CD4-positive, alpha-beta T cell treated with Interleukin-21 for 1 hour (primary cell): Measurements from ENCODE around the gene IPP.
"Not testable (repeated sequence)": the region's sequence is repeated elsewhere in the genome, so short reads cannot be mapped to it uniquely, and the experiment has no call there.

Source experiments
- DNase-seq: peaks from one replicate; pipeline ENCODE4 v3.0.0-alpha.2; 2020

The IPP gene

DNA sequence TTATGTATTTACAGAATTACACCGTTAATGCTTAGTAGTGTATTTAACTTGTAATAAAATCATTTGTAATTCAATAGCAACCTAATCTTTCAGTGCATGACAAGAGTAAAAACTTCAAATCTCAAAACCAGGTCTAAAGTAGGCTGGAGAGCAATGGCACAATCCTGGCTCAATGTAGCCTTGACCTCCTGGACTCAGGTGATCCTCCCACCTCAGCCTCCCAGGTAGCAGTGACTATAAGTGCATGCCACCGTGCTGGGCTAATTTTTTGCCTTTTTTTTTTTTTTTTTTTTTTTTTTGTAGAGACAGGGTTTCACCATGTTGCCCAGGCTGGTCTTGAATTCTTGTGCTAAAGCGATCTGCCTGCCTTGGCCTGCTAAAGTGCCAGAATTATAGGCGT, 11.3 kb downstream of the IPP start:
- DNase-seq: no peak

DNA sequence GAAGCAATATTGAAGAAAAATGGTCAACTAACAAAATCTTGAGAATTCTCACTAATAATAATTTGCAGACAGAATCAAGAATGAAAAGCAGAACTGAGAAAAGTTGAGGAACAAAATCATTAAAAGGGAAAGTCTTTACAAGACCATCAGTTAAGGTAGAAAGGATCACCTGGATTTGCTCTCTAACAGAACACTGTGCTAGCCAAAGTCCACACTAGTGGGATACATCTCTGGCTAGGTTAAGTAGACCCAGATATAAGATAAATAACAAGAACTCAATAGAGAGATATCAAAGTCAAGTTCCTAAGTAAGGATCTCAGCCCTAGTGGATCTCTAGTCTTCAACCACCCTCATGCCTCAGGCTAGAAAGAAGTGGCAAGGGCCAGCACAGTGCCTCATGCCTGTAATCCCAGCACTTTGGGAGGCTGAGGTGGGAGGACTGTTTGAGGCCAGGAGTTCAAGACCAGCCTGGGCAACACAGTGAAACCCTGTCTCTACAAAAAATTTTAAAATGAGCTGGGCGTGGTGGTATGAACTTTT, 19.6 kb downstream of the IPP start:
- DNase-seq: no peak

DNA sequence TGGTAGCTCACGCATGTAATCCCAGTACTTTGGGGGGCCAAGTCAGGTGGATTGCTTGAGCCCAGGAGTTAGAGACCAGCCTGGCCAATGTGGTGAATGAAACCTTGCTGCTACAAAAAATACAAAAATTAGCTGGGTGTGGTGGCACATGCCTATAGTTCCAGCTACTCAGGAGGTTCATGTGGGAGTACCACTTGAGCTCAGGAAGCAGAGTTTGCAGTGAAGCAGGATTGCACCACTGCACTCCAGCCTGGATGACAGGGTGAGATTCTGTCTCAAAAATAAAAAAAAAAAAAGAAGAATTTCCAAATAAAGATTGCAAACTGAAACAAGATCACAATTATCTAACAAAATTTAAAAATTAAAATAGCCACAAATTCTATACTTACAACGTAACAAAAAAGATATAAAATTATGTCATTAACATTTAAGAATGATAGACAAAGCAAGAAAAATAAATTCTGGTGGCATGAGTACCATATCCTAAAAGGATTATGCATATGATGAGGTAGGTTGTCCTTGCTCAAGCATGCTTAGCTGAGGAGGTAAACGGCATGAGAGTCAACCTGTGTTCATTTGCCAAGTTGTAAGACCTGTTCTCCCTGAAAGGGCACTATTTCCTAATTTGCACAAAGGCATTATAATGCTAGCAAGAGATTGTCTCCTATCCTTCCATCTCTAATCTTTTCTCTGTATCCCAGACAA, 20.2 kb downstream of the IPP start:
- DNase-seq: no peak

DNA sequence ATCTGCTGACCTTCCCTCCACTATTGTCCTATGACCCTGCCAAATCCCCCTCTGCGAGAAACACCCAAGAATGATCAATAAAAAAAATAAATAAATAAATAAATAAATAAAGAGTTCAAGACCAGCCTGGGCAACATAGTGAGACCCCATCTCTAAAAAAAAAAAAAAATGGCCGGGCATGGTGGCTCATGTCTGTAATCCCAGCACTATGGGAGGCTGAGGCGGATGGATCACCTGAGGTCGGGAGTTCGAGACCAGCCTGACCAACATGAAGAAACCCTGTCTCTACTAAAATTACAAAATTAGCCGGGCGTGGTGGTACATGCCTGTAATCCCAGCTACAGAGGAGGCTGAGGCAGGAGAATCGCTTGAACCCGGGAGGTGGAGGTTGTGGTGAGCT, 24.4 kb downstream of the IPP start:
- not testable (repeated sequence) for DNase-seq

DNA sequence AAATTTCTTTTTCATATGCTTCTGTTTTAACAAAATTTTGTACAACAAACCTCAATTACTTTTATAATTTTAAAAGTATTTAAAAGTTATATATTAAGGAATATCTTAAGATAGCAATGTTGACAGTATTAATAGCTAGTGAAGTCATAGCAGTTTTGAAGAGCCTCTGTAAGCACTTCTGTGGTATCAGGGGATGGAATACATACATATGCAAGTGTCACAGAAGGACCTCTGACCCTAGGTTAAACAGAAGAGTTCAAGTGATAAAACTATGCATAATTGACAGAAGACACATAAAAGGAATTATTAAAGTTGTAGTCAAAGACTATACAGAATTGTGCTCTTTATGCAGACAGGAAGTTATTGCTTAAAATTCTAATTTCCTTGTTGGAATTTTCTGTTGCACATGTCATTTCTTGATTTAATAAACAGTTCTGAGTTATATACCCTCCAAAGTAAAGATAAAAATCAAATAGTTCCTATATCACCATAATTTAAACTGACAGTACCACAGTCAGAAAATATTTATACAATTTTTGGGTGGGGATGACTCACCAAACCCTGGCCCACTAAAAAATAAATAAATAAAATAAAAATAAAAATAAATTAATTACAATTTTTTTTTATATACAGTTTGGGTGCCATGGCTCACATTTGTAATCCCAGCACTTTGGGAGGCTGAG, 27.1 kb downstream of the IPP start:
- no peak for DNase-seq

DNA sequence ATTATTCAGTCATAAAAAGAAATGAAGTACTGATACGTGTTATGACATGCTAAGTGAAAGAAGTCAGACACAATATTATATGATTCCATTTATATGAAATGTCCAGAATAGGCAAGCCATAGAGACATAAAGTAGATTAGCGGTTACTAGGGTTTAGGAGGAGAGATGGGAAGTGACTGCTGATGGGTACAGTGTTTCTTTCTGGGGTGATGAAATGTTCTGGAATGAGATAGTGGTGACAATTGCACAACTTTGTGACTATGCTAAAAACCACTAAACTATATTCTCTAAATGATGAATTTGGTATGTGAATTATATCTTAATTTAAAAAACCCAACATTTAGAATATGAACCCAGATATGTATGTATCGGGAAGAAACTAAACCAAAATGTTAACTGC, 27.6 kb downstream of the IPP start:
- DNase-seq: no peak

DNA sequence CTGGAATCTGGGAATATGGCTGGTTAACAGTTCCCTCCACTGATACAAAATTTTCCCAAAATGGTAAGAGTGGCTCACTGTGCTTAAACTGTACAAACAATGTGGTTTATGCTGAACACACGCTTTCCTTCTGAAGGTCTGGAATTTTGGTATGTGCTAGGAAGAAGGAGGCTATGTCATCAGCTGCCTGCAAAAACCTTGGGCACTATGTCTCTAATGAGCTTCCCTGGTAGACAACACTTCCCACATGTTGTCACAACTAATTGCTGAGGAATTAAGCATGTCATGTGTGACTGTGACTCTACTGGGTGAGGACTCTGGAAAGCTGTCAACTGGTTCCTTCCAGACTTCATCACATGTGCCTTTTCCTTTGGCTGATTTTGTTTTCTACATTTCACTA, 29.2 kb downstream of the IPP start:
- no peak for DNase-seq

DNA sequence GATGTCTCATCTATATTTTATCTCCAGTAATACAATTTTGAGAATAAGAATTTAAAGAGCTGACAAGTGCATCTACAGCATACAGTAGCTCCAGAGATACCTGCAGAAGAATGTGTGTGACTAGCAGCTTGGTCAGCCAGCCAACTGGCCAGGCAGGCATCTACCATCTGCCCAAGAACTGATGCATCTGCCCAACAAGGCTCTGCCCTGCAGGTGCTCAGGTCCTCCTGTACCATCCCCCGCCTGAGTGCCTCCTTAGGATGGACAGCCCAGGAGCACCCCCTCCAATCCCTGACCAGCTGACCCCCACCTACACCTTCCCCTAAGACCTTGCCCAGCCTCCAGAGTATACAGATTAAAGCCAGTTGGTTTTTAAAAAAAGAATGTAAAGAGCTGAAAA, 32.2 kb downstream of the IPP start:
- no peak for DNase-seq

DNA sequence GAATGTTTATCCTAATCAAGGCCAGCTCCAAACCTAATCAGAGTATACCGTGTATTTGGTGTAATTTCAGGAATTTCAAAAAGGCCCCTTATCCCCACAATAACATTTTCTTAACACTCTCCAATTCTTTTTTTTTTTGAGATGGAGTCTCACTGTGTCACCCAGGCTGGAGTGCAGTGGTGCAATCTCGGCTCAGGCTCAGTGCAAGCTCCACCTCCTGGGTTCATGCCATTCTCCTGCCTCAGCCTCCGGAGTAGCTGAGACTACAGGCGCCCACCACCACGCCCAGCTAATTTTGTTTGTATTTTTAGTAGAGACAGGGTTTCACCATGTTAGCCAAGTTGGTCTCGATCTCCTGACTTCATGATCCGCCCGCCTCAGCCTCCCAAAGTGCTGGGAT, 33.1 kb downstream of the IPP start:
- not testable (repeated sequence) for DNase-seq

DNA sequence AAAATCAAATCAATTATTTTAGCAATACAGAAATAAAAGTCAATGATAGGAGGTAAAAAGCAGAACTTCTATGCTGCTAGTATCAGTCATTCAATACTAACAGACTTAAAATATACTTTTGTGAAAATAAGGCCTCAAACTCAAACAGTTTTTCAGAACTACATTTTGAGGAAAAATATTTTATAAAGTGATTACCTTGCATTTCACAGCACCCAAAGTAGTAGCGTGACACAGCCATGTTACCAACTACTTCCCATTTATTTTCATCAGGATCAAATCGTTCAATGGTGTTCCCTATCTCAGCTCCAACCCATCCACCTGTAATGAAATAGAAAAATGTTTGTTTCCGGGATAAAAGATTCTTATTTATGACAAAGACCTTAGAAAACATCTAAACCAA, 33.8 kb downstream of the IPP start:
- DNase-seq: no peak

DNA sequence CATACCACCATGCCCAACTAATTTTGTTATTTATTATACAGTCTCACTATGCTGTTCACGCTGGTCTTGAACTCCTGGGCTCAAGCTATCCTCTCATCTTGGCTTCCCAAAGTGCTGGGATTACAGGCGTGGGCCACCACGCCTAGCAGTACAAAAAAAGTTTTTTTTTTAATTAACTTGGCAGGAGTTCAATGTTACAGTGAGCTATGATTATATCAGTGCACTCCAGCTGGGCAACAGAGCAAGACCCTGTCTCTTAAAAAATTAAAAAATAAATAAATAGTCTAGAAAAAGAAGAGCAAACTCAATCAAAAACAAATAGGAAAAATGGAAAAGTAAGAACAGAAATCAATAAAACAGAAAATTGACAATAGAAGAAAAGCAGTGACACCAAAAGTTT, 36.7 kb downstream of the IPP start:
- DNase-seq: no peak

DNA sequence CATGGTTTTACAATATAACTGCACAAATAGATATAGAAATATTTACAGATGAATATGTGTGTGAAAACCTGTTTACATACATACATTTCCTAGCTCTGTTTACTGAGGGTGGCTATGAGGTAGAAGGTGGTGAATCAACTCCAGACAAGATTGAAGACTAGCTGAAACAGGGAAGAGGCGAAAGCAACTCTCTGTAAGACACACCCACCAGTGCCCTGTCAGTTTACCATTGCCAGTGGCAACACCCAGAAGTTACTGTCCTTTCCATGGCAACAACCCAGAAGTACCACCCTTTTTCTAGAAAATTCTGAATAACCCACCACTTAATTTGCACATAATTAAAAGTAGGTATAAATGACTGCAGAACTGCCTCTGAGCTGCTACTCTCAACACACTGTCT, 45.8 kb downstream of the IPP start:
- no peak for DNase-seq

DNA sequence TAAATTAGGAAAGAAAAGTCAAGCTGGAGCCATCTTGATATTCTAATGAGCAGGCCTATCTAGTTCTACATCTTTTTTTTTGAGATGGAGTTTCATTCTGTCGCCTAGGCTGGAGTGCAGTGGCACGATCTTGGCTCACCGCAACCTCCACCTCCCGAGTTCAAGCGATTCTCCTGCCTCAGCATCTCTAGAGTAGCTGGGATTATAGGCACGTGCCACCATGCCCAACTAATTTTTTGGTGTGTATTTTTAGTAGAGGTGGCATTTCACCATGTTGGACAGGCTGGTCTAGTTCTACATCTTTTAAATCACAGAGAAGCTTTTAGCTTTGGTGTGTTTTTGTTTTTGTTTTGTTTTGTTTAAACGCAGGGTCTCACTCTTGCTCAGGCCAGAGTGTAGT, 55.6 kb downstream of the IPP start:
- DNase-seq: no peak

DNA sequence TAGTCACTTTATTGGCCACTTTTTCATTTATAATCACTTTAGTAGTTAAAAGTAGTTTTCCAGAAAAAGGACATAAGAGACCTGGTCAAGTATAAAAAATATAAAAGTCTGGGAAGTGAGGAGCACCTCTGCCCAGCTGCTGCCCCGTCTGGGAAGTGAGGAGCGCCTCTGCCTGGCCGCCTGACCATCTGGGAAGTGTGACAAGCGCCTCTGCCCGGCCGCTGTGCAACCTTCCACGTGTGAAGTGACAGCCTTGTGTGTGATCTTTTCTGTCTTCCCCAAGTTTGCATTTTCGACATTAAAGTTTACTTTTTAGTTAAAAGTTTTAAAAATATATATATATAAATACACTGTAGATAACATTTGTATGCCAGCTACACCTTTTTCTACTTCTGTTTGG, 56.6 kb downstream of the IPP start:
- DNase-seq: not testable (repeated sequence)

DNA sequence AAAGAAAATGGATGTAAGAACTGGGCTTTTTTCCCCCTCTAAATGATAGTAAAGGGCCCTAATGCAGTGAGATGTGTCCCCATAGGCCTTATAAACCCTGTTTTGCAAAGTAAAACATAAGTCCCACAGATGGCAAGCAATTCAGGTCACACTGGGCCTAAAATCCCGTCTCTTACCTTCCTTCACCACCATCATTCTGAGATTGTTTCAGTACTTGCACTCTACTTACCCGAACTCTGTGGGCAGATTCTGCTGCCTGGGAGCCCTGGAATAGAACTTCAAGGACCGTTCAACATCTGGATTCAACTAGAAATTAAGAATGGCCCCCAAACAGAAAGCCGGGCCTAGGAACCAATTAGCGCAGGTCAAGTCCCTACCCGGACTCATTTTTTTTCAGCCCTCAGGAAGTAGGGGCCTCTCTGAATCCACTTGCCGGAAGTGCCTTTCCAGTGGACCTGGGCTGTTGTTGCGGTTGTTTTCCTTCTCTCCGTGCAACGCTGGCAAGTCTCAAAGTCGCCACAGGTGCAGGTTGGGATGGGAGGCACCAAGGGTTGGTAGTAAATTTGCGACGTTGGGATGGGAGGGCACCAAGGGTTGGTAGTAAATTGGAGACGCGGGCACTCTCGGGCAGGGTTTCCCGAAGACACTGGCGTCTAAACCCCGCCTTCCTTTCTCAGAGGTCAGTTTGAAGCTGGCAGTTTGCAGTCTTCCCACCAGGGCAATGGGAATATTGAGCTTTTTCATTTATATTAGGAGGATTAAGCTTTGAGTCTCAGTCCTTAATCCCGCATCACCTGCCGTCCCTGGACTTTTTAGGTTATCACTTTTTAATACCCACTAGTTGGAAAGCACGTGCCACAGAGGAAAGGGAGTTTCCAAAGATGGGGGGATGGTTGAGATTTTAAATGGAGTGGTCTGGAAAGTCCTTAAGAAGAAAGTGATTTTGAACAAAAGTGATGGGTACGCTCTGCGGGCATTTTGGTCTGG, 62.4 kb downstream of the IPP start, which contains the start of gene TMEM69:
TMEM69 (plus strand) TSS at position 428 of the 987 bp plus-strand sequence. CDS start 2,888 bp downstream, outside the sequence.
- DNase-seq: peak; percentile 90

DNA sequence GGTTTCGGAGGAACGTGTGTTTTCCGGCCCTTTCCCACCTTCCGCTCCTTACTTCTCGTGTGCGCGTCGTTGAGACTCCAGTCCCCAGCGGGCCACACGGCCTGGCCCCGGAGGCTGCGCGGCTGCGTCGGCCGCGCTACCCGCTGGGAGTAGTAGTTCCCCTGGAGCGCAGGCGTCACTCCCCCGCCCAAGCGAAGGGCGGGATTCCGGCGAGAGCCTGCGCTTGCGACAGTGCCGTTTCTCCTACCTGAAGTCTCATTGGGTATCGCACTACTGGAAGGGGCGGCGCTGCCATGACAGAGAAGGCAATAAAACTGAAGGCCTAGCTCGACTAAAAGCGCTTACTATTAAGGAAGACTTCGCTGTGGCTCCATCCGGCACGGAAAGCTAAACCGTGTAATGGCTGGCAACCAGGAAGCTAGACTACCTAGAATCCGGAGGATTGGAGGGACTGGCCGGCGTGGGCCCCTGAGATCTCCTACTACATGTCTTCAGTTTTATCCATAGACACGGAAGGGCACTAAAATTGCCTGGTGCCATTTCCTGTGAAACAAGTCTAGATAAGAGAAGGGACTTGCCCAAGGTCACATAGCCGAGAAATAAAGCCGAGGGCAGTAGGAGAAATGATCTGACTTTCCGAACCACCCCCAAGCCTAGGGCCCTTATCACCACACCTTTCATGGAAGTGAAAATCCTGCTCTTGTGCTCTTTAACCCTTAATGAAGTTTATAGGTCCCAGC, 63.3 kb downstream of the IPP start:
- DNase-seq: peak; percentile 99

DNA sequence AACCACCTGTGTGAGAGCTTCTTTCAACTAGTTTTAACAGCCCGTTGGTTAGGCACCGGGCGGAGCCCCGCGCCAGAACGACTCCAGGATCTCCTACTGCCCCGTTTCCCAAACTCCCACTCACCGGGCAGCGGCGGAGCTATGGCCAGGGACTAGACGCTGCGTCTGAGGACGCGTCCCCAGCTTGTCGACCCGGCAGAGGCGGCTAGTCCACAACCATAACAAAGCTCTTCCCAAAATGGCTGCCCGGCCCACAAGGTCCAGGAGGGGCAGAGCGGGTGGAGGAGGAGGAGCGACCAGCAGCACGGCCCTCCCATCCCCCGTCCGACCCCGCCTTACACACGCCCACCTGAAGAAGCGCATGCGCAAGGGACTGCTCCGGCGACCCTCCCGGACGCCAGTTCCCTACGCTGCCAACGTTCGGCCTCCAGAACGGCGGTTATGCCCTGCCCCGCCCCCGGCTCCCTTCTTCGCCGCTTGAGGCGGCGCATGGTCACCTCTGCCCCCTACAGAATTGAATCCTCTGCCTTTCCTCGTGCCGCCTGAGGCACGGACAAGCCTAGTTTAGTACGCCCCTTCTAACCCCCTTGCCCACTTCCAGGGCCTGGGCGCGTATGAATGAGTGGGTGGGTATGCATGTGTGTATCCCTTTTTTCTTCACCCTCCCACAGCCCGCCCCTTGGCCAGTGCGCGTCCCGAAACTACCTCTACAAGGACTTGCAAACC, 64.0 kb downstream of the IPP start, which contains the start of gene GPBP1L1:
GPBP1L1 (minus strand) TSS at position 246 of the 726 bp plus-strand sequence. CDS start 27,446 bp downstream, outside the sequence.
- peak; percentile 97 for DNase-seq

DNA sequence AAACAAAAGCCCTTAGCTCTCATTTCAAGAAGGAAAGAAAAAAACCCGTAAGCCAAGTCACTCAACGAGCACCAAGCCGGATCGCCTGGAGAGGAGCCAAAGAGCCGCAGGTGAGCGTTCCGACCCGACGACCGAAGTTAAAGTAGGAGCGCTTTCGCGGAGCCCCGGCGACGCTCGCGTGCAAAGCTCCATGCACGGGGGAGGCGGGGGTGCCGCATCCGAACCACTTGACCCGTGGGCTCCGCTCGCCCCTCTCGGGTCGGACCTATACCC, 64.5 kb downstream of the IPP start:
- DNase-seq: peak; percentile 59

DNA sequence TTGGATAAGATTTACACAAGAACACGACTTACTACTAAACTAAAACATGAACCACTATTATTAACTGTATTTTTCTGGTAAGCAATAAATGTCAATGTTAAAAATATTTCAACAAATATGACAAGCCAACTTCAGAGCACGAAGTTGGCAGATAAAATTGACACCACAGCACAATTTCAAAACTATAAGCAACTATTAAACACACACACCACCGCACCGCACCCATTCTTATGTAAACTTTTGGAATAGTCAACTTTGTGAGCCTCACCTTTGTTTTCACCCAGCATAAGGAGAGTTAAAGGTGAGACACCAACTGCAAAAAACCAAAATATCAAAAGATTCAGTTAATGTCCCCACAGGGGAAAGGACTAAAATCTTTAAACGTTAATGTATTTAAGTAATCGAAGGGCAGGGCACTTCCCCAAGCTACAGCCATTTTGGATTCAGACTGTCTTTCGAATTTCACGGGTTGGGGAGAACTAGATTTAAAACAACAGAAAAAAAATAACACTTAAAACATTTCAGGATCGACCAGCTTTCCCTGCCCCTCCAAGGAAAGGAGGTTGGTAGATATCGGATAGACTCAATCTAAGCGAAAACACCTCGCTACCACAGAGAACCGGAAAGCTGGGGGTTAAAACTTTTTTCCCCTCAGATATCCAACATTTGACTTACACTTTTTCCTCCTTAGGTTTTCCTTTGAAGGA, 65.0 kb downstream of the IPP start:
- peak; percentile 24 for DNase-seq

DNA sequence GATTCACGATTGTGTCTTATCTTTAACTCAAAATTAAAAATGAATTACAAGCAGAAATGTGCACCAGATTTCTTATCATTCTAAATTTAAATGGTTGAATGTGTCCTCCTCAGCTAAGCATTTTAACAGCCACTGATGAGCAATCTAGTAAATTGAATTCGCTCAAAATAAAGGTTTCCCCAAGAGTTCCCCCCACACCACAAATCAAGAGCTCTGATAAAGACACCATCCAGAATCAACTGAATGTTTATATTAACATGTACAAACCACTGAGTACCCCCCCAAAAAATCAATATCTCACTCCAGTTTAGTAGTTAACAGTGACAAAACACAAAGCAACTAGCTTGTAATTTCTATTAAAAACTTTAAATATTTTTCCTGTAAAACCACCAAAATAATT, 66.1 kb downstream of the IPP start:
- no peak for DNase-seq

DNA sequence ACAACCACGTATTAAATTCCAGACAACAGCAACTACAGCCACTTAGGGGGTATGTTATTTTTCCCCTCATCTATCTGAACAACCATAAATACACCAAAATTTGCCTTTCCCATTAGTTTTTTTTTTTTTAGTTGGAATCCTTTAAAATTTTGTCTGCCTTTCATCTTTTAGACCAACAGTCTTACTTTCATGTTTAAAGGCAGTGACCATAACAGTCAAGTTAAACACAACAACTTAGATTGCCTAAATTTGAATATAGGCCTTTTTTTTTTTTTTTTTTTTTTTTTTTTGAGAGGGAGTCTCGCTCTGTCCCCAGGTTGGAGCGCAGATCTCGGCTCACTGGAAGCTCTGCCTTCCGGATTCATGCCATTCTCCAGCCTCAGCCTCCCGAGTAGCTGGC, 67.5 kb downstream of the IPP start:
- no peak for DNase-seq
